Measurements from ENCODE around the gene MCC.

DNA sequence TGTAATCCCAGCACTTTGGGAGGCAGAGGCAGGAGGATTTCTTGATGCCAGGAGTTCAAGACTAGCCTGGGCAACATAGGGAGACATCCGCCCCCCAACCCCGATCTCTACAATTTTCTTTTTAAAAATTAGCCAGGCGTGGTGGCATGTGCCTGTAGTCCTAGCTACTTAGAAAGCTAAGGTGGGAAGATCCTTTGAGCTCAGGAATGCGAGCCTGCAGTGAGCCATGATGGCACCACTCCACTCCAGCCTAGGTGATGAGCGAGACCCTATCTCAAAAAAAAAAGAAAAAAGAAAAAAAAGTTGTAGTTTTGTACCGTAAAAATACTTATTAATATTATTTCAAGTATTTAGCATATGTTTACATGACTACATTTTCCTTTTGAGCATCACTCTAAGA lies 82.7 kb downstream of the MCC start:
- TF ChIP-seq TCF7L2 (IDR thresholded peaks at IDR 0.05; ENCODE audit: borderline replicate concordance, low read depth, low read length) (no peak), ZNF670 (tag by site-specific recombination; IDR thresholded peaks at IDR 0.05; ENCODE audit: low read depth) (no peak), ZNF571 (tag by site-specific recombination; IDR thresholded peaks at IDR 0.05) (no peak), ZNF510 (tag by site-specific recombination; IDR thresholded peaks at IDR 0.05; ENCODE audit: insufficient replicate concordance) (no peak), ZNF23 (tag by site-specific recombination; IDR thresholded peaks at IDR 0.05; ENCODE audit: borderline replicate concordance) (no peak), RBAK (tag by site-specific recombination; IDR thresholded peaks at IDR 0.05) (no peak), ZNF140 (tag by site-specific recombination; IDR thresholded peaks at IDR 0.05) (no peak)
- TF ChIP-seq, protein P1, sequence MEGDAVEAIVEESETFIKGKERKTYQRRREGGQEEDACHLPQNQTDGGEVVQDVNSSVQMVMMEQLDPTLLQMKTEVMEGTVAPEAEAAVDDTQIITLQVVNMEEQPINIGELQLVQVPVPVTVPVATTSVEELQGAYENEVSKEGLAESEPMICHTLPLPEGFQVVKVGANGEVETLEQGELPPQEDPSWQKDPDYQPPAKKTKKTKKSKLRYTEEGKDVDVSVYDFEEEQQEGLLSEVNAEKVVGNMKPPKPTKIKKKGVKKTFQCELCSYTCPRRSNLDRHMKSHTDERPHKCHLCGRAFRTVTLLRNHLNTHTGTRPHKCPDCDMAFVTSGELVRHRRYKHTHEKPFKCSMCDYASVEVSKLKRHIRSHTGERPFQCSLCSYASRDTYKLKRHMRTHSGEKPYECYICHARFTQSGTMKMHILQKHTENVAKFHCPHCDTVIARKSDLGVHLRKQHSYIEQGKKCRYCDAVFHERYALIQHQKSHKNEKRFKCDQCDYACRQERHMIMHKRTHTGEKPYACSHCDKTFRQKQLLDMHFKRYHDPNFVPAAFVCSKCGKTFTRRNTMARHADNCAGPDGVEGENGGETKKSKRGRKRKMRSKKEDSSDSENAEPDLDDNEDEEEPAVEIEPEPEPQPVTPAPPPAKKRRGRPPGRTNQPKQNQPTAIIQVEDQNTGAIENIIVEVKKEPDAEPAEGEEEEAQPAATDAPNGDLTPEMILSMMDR (tag by site-specific recombination; IDR thresholded peaks at IDR 0.05) = no peak
- TF ChIP-seq, protein P2, sequence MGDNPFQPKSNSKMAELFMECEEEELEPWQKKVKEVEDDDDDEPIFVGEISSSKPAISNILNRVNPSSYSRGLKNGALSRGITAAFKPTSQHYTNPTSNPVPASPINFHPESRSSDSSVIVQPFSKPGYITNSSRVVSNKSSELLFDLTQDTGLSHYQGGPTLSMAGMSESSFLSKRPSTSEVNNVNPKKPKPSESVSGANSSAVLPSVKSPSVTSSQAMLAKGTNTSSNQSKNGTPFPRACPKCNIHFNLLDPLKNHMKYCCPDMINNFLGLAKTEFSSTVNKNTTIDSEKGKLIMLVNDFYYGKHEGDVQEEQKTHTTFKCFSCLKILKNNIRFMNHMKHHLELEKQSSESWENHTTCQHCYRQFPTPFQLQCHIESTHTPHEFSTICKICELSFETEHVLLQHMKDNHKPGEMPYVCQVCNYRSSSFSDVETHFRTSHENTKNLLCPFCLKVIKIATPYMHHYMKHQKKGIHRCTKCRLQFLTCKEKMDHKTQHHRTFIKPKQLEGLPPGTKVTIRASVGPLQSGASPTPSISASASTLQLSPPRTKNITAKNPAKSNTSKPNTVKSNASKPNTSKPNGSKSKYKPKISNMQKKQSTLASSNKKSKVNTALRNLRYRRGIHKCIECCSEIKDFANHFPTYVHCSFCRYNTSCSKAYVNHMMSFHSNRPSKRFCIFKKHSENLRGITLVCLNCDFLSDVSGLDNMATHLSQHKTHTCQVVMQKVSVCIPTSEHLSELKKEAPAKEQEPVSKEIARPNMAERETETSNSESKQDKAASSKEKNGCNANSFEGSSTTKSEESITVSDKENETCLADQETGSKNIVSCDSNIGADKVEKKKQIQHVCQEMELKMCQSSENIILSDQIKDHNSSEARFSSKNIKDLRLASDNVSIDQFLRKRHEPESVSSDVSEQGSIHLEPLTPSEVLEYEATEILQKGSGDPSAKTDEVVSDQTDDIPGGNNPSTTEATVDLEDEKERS (tag by site-specific recombination; IDR thresholded peaks at IDR 0.05) = no peak
